Neural cell (in vitro differentiated cells): Measurements from ENCODE around the gene TRIM63. TPM values are rescaled to one million over a fixed set of nuclear protein-coding genes. Genes with fewer than 3 reads are reported as not detected.

Source experiments
- H2AFZ ChIP-seq: fragments of 200-600, 300-800 bp; sonication (generic), shearing (Covaris generic); 2 replicates; pipeline ENCODE4 v1.6.0; 2014; ENCODE audit warnings: low read depth, mild to moderate bottlenecking, antibody characterized with exemption, low read length, moderate library complexity
- H3F3A ChIP-seq: fragments of 200-600 bp; shearing (Covaris generic); 2 replicates; pipeline ENCODE4 v1.6.1; 2016; ENCODE audit warnings: mild to moderate bottlenecking, moderate library complexity, mixed read lengths, antibody characterized with exemption, low read length; ENCODE audit not compliant: insufficient read depth, poor library complexity, severe bottlenecking
- H3K27ac ChIP-seq: fragments of 200-600, 300-800 bp; sonication (generic), shearing (Covaris generic); 2 replicates; pipeline ENCODE4 v1.5.1; 2014; ENCODE audit warnings: mild to moderate bottlenecking, low read length, moderate library complexity
- H3K27me3 ChIP-seq: fragments of 300-800, 200-600 bp; sonication (generic), shearing (Covaris generic); 2 replicates; pipeline ENCODE4 v1.6.0; 2014; ENCODE audit warnings: mild to moderate bottlenecking, low read depth, low read length, moderate library complexity; ENCODE audit not compliant: insufficient read depth
- H3K36me3 ChIP-seq: fragments of 300-800, 200-600 bp; sonication (generic), shearing (Covaris generic); 2 replicates; pipeline ENCODE4 v1.5.1; 2014; ENCODE audit warnings: mild to moderate bottlenecking, antibody characterized with exemption, low read length, moderate library complexity; ENCODE audit not compliant: insufficient read depth
- H3K4me2 ChIP-seq: fragments of 300-800, 200-600 bp; sonication (generic), shearing (Covaris generic); 2 replicates; pipeline ENCODE4 v1.6.0; 2014; ENCODE audit warnings: mild to moderate bottlenecking, low read length
- H3K4me3 ChIP-seq: fragments of 300-800, 200-600 bp; sonication (generic), shearing (Covaris generic); 2 replicates; pipeline ENCODE4 v1.5.1; 2014; ENCODE audit warnings: mild to moderate bottlenecking, low read length, moderate library complexity
- H3K79me2 ChIP-seq: fragments of 200-600 bp; shearing (Covaris generic); replicated peaks from 2 replicates; pipeline ENCODE4 v1.6.0; 2014; ENCODE audit warnings: mild to moderate bottlenecking, low read length, moderate library complexity; ENCODE audit not compliant: insufficient read depth
- H3K9ac ChIP-seq: fragments of 300-800, 200-600 bp; sonication (generic), shearing (Covaris generic); 2 replicates; pipeline ENCODE4 v1.6.1; 2016; ENCODE audit warnings: mild to moderate bottlenecking, low read length, mixed read lengths
- H3K9me2 ChIP-seq: fragments of 200-600 bp; shearing (Covaris generic); 2 replicates; pipeline ENCODE4 v1.6.1; 2016; ENCODE audit warnings: mild to moderate bottlenecking, low read length, mixed read lengths; ENCODE audit not compliant: insufficient read depth
- H3K9me3 ChIP-seq: fragments of 200-600, 300-800 bp; sonication (generic), shearing (Covaris generic); 2 replicates; pipeline ENCODE4 v1.6.1; 2016; ENCODE audit warnings: mild to moderate bottlenecking, mixed run types, low read length, moderate library complexity, mixed read lengths
- H4K20me1 ChIP-seq: fragments of 200-600 bp; shearing (Covaris generic); 2 replicates; pipeline ENCODE4 v1.6.1; 2016; ENCODE audit warnings: mild to moderate bottlenecking, mixed run types; ENCODE audit not compliant: insufficient read depth
- EP300 ChIP-seq: fragments of 450-650 bp; conservative IDR thresholded peaks from 2 replicates; pipeline ENCODE4 v1.6.1; 2014; ENCODE audit warnings: antibody characterized with exemption, mild to moderate bottlenecking, moderate library complexity; ENCODE audit not compliant: poor library complexity, severe bottlenecking
- EZH2 ChIP-seq: fragments of 200-600, 300-800 bp; shearing (Covaris generic), sonication (generic); IDR thresholded peaks from 2 replicates; pipeline ENCODE4 v1.6.1; 2014; ENCODE audit warnings: antibody characterized with exemption, low read length, borderline replicate concordance, mild to moderate bottlenecking; ENCODE audit not compliant: insufficient read depth, poor library complexity, severe bottlenecking
- MXI1 ChIP-seq: fragments of 450-650 bp; conservative IDR thresholded peaks from 2 replicates; pipeline ENCODE4 v1.6.1; 2014; ENCODE audit warnings: antibody characterized with exemption, mild to moderate bottlenecking; ENCODE audit not compliant: poor library complexity, severe bottlenecking
- POLR2AphosphoS5 ChIP-seq: IDR thresholded peaks from 2 replicates; pipeline ENCODE4 v1.6.1; 2012
- RAD21 ChIP-seq: fragments of 450-650 bp; conservative IDR thresholded peaks from 2 replicates; pipeline ENCODE4 v1.6.1; 2014; ENCODE audit warnings: antibody characterized with exemption, mild to moderate bottlenecking, moderate library complexity
- REST ChIP-seq: IDR thresholded peaks from 2 replicates; pipeline ENCODE4 v1.6.1; 2012; ENCODE audit warnings: borderline replicate concordance
- SMC3 ChIP-seq: fragments of 450-650 bp; conservative IDR thresholded peaks from 2 replicates; pipeline ENCODE4 v1.6.1; 2014; ENCODE audit warnings: antibody characterized with exemption, mild to moderate bottlenecking, moderate library complexity; ENCODE audit not compliant: poor library complexity
- TAF1 ChIP-seq: IDR thresholded peaks from 2 replicates; pipeline ENCODE4 v1.6.1; 2012; ENCODE audit warnings: low read depth
- polyA plus RNA-seq: library from polyadenylated mRNA; depleted of rRNA; stranded (reverse); fragments of >200 nt; gene quantifications from 2 replicates; pipeline ENCODE4 v1.2.3, GENCODE V29; 2014
- small RNA-seq, 3 experiments: library from RNA; depleted of rRNA; stranded (forward); fragments of <200 nt; gene quantifications; one replicate each; pipeline ENCODE3, GENCODE V24; 2012
- TF ChIP-seq, protein P1 (sequence below): fragments of 450-650 bp; IDR thresholded peaks from 2 replicates; pipeline ENCODE4 v1.5.1; 2014; ENCODE audit warnings: antibody characterized with exemption, mild to moderate bottlenecking, moderate library complexity; ENCODE audit not compliant: poor library complexity, severe bottlenecking

Gene TRIM63
- polyA plus RNA-seq, 1 donor from 2014 or later, result not detected

GRCh38 chr1:26003262-26003661, 64.2 kb downstream of the TRIM63 start:
- H3K9ac ChIP-seq, result no peak overlapping the region
- H2AFZ ChIP-seq, result no peak overlapping the region
- H3K79me2 ChIP-seq, result no peaks in the 10 kb centered on the region
- no peak overlapping the region for H3K4me3 ChIP-seq
- no peaks in the 10 kb centered on the region for H3K9me2 ChIP-seq
- H4K20me1 ChIP-seq, result no peaks in the 10 kb centered on the region
- H3K9me3 ChIP-seq, result no peaks in the 10 kb centered on the region
- H3K27ac ChIP-seq, result no peak overlapping the region
- H3K27me3 ChIP-seq, result no peaks in the 10 kb centered on the region
- H3K36me3 ChIP-seq, result no peaks in the 10 kb centered on the region
- no peaks in the 10 kb centered on the region for H3F3A ChIP-seq
- no peak for TF ChIP-seq RAD21
- no peak for TF ChIP-seq EZH2
- no peak for TF ChIP-seq EP300
- no peak for TF ChIP-seq REST
- TF ChIP-seq, protein P1, sequence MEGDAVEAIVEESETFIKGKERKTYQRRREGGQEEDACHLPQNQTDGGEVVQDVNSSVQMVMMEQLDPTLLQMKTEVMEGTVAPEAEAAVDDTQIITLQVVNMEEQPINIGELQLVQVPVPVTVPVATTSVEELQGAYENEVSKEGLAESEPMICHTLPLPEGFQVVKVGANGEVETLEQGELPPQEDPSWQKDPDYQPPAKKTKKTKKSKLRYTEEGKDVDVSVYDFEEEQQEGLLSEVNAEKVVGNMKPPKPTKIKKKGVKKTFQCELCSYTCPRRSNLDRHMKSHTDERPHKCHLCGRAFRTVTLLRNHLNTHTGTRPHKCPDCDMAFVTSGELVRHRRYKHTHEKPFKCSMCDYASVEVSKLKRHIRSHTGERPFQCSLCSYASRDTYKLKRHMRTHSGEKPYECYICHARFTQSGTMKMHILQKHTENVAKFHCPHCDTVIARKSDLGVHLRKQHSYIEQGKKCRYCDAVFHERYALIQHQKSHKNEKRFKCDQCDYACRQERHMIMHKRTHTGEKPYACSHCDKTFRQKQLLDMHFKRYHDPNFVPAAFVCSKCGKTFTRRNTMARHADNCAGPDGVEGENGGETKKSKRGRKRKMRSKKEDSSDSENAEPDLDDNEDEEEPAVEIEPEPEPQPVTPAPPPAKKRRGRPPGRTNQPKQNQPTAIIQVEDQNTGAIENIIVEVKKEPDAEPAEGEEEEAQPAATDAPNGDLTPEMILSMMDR, result no peak
- no peak for TF ChIP-seq SMC3
- no peak for TF ChIP-seq MXI1
- TF ChIP-seq TAF1, result no peak
- no peak for TF ChIP-seq POLR2AphosphoS5
- no peak overlapping the region for H3K4me2 ChIP-seq

Small RNAs within 50 kb of the gene (small RNA-seq; reads per million reads assigned to genes)
- gene RF00283 (0 reads per million in 3 experiments), gene RF00492 (0 reads per million in 3 experiments)

Other genes with a start within 250 kb of the TRIM63 start
- 107 and 115 TPM in 2 replicates for gene MTFR1L, start 247.7 kb downstream of the TRIM63 start, polyA plus RNA-seq
- 0.48 TPM in 1 of 2 replicates, not detected in the other for gene AUNIP, start 208.2 kb downstream of the TRIM63 start, polyA plus RNA-seq
- gene PAQR7, start 191.9 kb downstream of the TRIM63 start, polyA plus RNA-seq, result 2.9 and 4.1 TPM in 2 replicates
- 1,834 and 1,950 TPM in 2 replicates for gene STMN1, start 161.2 kb downstream of the TRIM63 start, polyA plus RNA-seq
- gene PAFAH2, start 69.6 kb downstream of the TRIM63 start, polyA plus RNA-seq, result 7.9 and 10.4 TPM in 2 replicates
- 2.0 and 2.7 TPM in 2 replicates for gene EXTL1, start 45.9 kb downstream of the TRIM63 start, polyA plus RNA-seq
- 0.28 and 0.46 TPM in 2 replicates for gene SLC30A2, start 21.5 kb downstream of the TRIM63 start, polyA plus RNA-seq
- 41.3 and 44.9 TPM in 2 replicates for gene PDIK1L, start 44.2 kb upstream of the TRIM63 start, polyA plus RNA-seq
- gene FAM110D, start 91.4 kb upstream of the TRIM63 start, polyA plus RNA-seq, result 0.31 and 0.48 TPM in 2 replicates
- not detected in 2 replicates for gene C1orf232, start 101.3 kb upstream of the TRIM63 start, polyA plus RNA-seq
- gene ZNF593, start 102.3 kb upstream of the TRIM63 start, polyA plus RNA-seq, result 20.2 and 25.0 TPM in 2 replicates
- gene ZNF593OS, start 104.2 kb upstream of the TRIM63 start, polyA plus RNA-seq, result not detected in 2 replicates
- 2.2 and 7.8 TPM in 2 replicates for gene CNKSR1, start 109.9 kb upstream of the TRIM63 start, polyA plus RNA-seq
- gene CATSPER4, start 123.0 kb upstream of the TRIM63 start, polyA plus RNA-seq, result not detected in 2 replicates
- gene CEP85, start 166.6 kb upstream of the TRIM63 start, polyA plus RNA-seq, result 20.5 and 26.2 TPM in 2 replicates
- 7.5 and 12.8 TPM in 2 replicates for gene SH3BGRL3, start 212.5 kb upstream of the TRIM63 start, polyA plus RNA-seq
- 18.5 and 19.4 TPM in 2 replicates for gene UBXN11, start 239.0 kb upstream of the TRIM63 start, polyA plus RNA-seq